Trophoblast cell (in vitro differentiated cells and primary cell): Measurements from ENCODE around the gene SUSD1.

Experiments used
- DNase-seq, 2 donors: peaks; one replicate each; pipeline ENCODE4 v3.0.0-alpha.2; 2016
- H2AFZ ChIP-seq: 2 replicates; pipeline ENCODE4 v1.6.1; 2013; ENCODE audit warnings: low read length, moderate library complexity, mild to moderate bottlenecking; ENCODE audit not compliant: insufficient read depth, poor library complexity
- H2AK5ac ChIP-seq: 2 replicates; pipeline ENCODE4 v1.6.1; 2013; ENCODE audit warnings: mild to moderate bottlenecking, low read length
- H2BK120ac ChIP-seq: 2 replicates; pipeline ENCODE4 v1.6.1; 2013; ENCODE audit warnings: low read length, mild to moderate bottlenecking, moderate library complexity; ENCODE audit not compliant: insufficient read depth, poor library complexity
- H2BK12ac ChIP-seq: 2 replicates; pipeline ENCODE4 v1.6.1; 2013; ENCODE audit warnings: mild to moderate bottlenecking, low read length, moderate library complexity
- H2BK5ac ChIP-seq: 2 replicates; pipeline ENCODE4 v1.6.1; 2013; ENCODE audit warnings: low read length, low read depth, moderate library complexity, mild to moderate bottlenecking; ENCODE audit not compliant: poor library complexity
- H3K14ac ChIP-seq: 2 replicates; pipeline ENCODE4 v1.6.1; 2013; ENCODE audit warnings: mild to moderate bottlenecking, low read length
- H3K18ac ChIP-seq: 2 replicates; pipeline ENCODE4 v1.6.1; 2013; ENCODE audit warnings: mild to moderate bottlenecking, low read length
- H3K23ac ChIP-seq: 2 replicates; pipeline ENCODE4 v1.6.1; 2013; ENCODE audit warnings: low read length
- H3K27ac ChIP-seq: 2 replicates; pipeline ENCODE4 v1.5.1; 2013; ENCODE audit warnings: low read depth, mild to moderate bottlenecking, inconsistent platforms, low read length, moderate library complexity
- H3K27me3 ChIP-seq: 2 replicates; pipeline ENCODE4 v1.6.1; 2013; ENCODE audit warnings: inconsistent platforms, mild to moderate bottlenecking, low read length, moderate library complexity; ENCODE audit not compliant: insufficient read depth
- H3K36me3 ChIP-seq, 2 experiments: 1 replicate in 1 of 2; 2 replicates in 1 of 2; pipeline ENCODE4 v1.6.1; 2013; ENCODE audit warnings: low read length in 2 of 2, mild to moderate bottlenecking in 2 of 2, moderate library complexity in 1 of 2; ENCODE audit not compliant: insufficient read depth in 2 of 2, control insufficient read depth in 1 of 2
- H3K4ac ChIP-seq: 2 replicates; pipeline ENCODE4 v1.6.1; 2013; ENCODE audit warnings: low read depth, mild to moderate bottlenecking, low read length, moderate library complexity
- H3K4me1 ChIP-seq, 2 experiments: 1 replicate in 1 of 2; 2 replicates in 1 of 2; pipeline ENCODE4 v1.6.1; 2013; ENCODE audit warnings: low read length in 2 of 2, mild to moderate bottlenecking in 2 of 2, moderate library complexity in 1 of 2; ENCODE audit not compliant: insufficient read depth in 2 of 2, control insufficient read depth in 1 of 2
- H3K4me2 ChIP-seq: 2 replicates; pipeline ENCODE4 v1.6.1; 2013; ENCODE audit warnings: inconsistent platforms, mild to moderate bottlenecking, low read length, moderate library complexity
- H3K4me3 ChIP-seq: 2 replicates; pipeline ENCODE4 v1.5.1; 2013; ENCODE audit warnings: mild to moderate bottlenecking, low read depth, low read length, inconsistent platforms
- H3K79me1 ChIP-seq: one replicate; pipeline ENCODE4 v1.6.1; 2013; ENCODE audit warnings: low read length
- H3K79me2 ChIP-seq: 2 replicates; pipeline ENCODE4 v1.6.1; 2013; ENCODE audit warnings: low read length, mild to moderate bottlenecking; ENCODE audit not compliant: control insufficient read depth, insufficient read depth, poor library complexity
- H3K9ac ChIP-seq: 2 replicates; pipeline ENCODE4 v1.6.1; 2013; ENCODE audit warnings: mild to moderate bottlenecking, low read length
- H3K9me3 ChIP-seq: 2 replicates; pipeline ENCODE4 v1.6.1; 2013; ENCODE audit warnings: low read depth, mild to moderate bottlenecking, control low read depth, inconsistent platforms, low read length; ENCODE audit not compliant: insufficient read depth
- H4K12ac ChIP-seq: 2 replicates; pipeline ENCODE4 v1.6.1; 2013; ENCODE audit warnings: low read depth, mild to moderate bottlenecking, low read length, moderate library complexity
- H4K8ac ChIP-seq: 2 replicates; pipeline ENCODE4 v1.6.1; 2013; ENCODE audit warnings: low read depth, mild to moderate bottlenecking, low read length, moderate library complexity
- H4K91ac ChIP-seq: one replicate; pipeline ENCODE4 v1.6.1; 2013; ENCODE audit warnings: low read depth, mild to moderate bottlenecking, low read length, moderate library complexity
- whole genome bisulfite sequencing: extraction: QIAGEN DNeasy Blood & Tissue Kit; methylation state at CpG from one replicate; pipeline ENCODE4 v1.1.7; 2013; ENCODE audit warnings: missing lambda C conversion rate; ENCODE audit not compliant: insufficient read length, insufficient coverage; ENCODE audit errors: extremely low coverage; 5-methylcytosine and 5-hydroxymethylcytosine counted together

SUSD1 gene

GRCh38 chr9:112169368-112169767 is 5.7 kb downstream of the SUSD1 start:
- Histone ChIP-seq H2AFZ (no peak overlapping the region), H4K91ac (peak overlapping the region; percentile 92), H3K4ac (peak overlapping the region; percentile 83), H3K27ac (no peak overlapping the region), H3K79me1 (peaks cover 25% of the 10 kb centered on the region), H3K9ac (no peak overlapping the region), H2BK12ac (peak overlapping the region; percentile 98), H4K8ac (no peak overlapping the region), H3K18ac (peak overlapping the region; percentile 69), H2BK5ac (peak overlapping the region; percentile 79), H3K4me1 (peaks cover 26 to 46% of the 10 kb centered on the region in 2 experiments), H3K23ac (no peak overlapping the region), H3K14ac (peak overlapping the region; percentile 51), H3K4me2 (no peak overlapping the region), H3K27me3 (no peaks in the 10 kb centered on the region), H4K12ac (no peak overlapping the region), H3K79me2 (no peaks in the 10 kb centered on the region), H2BK120ac (no peak overlapping the region), H3K4me3 (no peak overlapping the region), H2AK5ac (no peak overlapping the region), H3K36me3 (no peaks in the 10 kb centered on the region), H3K9me3 (peaks cover 1% of the 10 kb centered on the region)
- peak; percentile 55 to 70 for DNase-seq
- WGBS, result no CpG with 5 or more reads among the region's 6 CpGs

GRCh38 chr9:112168197-112168596 is 6.9 kb downstream of the SUSD1 start:
- Histone ChIP-seq H3K79me2 (no peaks in the 10 kb centered on the region), H3K36me3 (no peaks in the 10 kb centered on the region), H3K18ac (no peak overlapping the region), H3K4ac (no peak overlapping the region), H2AFZ (no peak overlapping the region), H4K91ac (no peak overlapping the region), H3K4me3 (no peak overlapping the region), H3K79me1 (peaks cover 16% of the 10 kb centered on the region), H3K4me1 (peaks cover 16 to 34% of the 10 kb centered on the region in 2 experiments), H3K4me2 (no peak overlapping the region), H2AK5ac (no peak overlapping the region), H3K23ac (no peak overlapping the region), H3K9me3 (peaks cover 1% of the 10 kb centered on the region), H3K27ac (no peak overlapping the region), H3K27me3 (no peaks in the 10 kb centered on the region), H2BK12ac (no peak overlapping the region), H4K12ac (no peak overlapping the region), H3K9ac (no peak overlapping the region), H4K8ac (no peak overlapping the region), H2BK120ac (no peak overlapping the region), H3K14ac (no peak overlapping the region), H2BK5ac (no peak overlapping the region)
- no CpG with 5 or more reads among the region's 3 CpGs for WGBS
- DNase-seq, result no peak

- Histone ChIP-seq H3K9me3 (peaks cover 1% of the 10 kb centered on the region), H3K4me2 (no peak overlapping the region), H2AK5ac (no peak overlapping the region), H4K12ac (peak overlapping the region; percentile 13), H2BK5ac (peak overlapping the region; percentile 60), H3K18ac (peak overlapping the region; percentile 74), H4K8ac (no peak overlapping the region), H3K27ac (peak overlapping the region; percentile 31), H2AFZ (no peak overlapping the region), H3K4ac (peak overlapping the region; percentile 75), H3K23ac (no peak overlapping the region), H3K4me3 (no peak overlapping the region), H3K36me3 (no peaks in the 10 kb centered on the region), H3K27me3 (no peaks in the 10 kb centered on the region), H3K14ac (peak overlapping the region; percentile 45), H3K4me1 (peaks cover 15 to 32% of the 10 kb centered on the region in 2 experiments), H2BK12ac (peak overlapping the region; percentile 41), H3K9ac (no peak overlapping the region), H3K79me2 (no peaks in the 10 kb centered on the region), H4K91ac (peak overlapping the region; percentile 31), H3K79me1 (peaks cover 16% of the 10 kb centered on the region), H2BK120ac (no peak overlapping the region)
- peak; percentile 73 to 75 for DNase-seq
- WGBS, result no CpG with 5 or more reads among the region's 12 CpGs
Measured at GRCh38 chr9:112166176-112167140, 8.6 kb downstream of the SUSD1 start.

- no peak overlapping the region for H2AK5ac ChIP-seq
- H3K18ac ChIP-seq, result no peak overlapping the region
- DNase-seq, result no peak
- no peak overlapping the region for H3K4me2 ChIP-seq
- H3K23ac ChIP-seq, result no peak overlapping the region
- H3K4me1 ChIP-seq, result peaks cover 6 to 10% of the 10 kb centered on the region in 2 experiments
- no peak overlapping the region for H2BK5ac ChIP-seq
- no peaks in the 10 kb centered on the region for H3K27me3 ChIP-seq
- H3K27ac ChIP-seq, result no peak overlapping the region
- H3K36me3 ChIP-seq, result no peaks in the 10 kb centered on the region
- no peak overlapping the region for H2BK12ac ChIP-seq
- H4K8ac ChIP-seq, result no peak overlapping the region
- no peak overlapping the region for H3K14ac ChIP-seq
- no peak overlapping the region for H3K9ac ChIP-seq
- H4K12ac ChIP-seq, result no peak overlapping the region
- no peak overlapping the region for H3K4me3 ChIP-seq
- H2AFZ ChIP-seq, result no peak overlapping the region
- H3K4ac ChIP-seq, result no peak overlapping the region
- H3K9me3 ChIP-seq, result no peaks in the 10 kb centered on the region
- WGBS, result no CpG with 5 or more reads among the region's 5 CpGs
- no peak overlapping the region for H4K91ac ChIP-seq
- H3K79me2 ChIP-seq, result no peaks in the 10 kb centered on the region
- peaks cover 2% of the 10 kb centered on the region for H3K79me1 ChIP-seq
- H2BK120ac ChIP-seq, result no peak overlapping the region
Measured at GRCh38 chr9:112162621-112163413, 12.3 kb downstream of the SUSD1 start.
